ENCODE results near the gene KCNG1.

Gene KCNG1

DNA sequence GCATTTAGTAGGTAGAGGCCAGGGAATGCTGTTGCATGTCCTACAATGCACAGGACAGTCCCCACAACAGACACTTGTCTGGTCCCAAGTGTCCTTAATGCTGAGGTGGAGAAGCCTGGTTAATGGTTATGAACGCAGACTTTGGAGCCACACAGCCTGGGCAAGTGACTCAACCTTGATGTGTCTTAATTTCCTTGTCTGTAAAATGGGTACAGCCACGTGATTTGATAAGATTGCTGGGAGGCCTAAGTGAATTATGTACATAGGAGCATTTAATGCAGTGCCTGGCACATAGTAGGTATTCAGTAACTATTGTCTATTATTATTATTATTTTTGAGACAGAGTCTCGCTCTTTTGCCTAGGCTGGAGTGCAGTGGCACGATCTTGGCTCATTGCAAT, 11.4 kb downstream of the KCNG1 start:
- DNase-seq: no peak

DNA sequence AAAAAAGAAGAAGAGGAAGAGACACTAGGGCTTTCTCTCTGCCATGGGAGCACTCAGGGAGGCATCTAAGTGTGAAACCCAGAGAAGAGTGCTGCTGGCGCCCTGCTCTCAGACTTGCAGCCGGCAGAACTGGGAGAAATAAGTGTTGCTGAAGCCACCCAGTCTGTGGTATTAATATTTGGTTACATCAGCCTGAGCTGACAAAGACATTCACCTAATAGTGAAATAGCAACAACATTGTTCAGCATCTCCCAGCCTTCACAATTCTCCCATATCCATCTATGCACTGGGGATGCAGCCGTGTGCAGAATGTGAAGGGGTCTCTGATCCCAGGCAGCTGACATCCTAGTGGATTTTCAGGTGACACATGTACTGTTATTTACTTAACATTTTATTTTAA, 12.0 kb downstream of the KCNG1 start:
- no peak for DNase-seq

DNA sequence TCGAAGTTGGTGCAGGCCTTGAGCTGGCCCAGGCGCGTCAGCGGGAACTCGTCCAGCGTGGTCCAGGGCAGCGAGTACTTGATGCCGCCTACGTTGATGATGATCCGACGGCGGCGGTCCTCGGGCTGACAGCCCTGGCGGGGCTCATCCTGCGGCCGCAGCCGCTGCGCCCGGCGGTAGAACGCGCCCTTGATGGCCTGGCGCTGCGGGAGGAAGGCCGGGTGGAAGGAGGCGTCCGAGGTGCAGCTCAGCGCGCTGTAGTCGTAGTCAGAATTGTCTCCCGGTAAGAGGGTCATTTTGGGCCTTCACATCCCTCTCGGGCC, 12.9 kb downstream of the KCNG1 start:
- DNase-seq: no peak

DNA sequence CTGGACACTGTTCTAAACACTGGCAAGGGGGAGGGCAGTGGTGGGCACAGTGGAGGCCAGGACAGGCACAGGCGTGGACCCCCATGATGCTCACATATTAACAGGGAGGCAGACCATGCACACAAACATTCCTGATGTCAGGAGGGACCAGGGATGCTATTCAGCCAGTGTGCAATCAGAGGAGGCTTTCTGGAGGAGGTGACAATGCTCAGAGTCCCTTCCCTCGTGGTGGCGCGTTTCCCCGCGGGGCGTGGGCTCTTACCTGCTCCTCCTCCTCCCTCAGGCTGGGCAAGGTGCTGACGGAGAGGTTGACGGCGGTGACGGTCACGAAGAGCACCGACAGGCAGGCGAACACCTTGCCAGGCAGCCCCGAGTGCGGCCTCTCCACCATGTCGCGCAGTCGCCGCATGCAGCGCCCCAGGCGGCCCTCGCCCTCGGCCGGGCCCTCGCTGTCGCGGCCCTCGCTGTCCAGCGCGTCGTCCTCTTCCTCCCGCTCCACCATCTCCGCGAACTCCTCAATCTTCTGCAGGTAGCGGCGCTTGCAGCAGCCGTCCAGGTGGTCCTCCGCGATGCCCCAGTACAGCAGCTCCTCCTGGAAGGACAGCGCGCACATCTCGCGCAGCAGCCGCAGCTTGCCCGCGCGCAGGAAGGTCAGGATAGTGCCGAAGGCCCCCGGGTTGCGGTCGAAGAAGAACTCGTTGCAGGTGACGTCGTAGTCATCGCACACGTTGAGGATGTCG, 13.4 kb downstream of the KCNG1 start:
- no peak for DNase-seq

DNA sequence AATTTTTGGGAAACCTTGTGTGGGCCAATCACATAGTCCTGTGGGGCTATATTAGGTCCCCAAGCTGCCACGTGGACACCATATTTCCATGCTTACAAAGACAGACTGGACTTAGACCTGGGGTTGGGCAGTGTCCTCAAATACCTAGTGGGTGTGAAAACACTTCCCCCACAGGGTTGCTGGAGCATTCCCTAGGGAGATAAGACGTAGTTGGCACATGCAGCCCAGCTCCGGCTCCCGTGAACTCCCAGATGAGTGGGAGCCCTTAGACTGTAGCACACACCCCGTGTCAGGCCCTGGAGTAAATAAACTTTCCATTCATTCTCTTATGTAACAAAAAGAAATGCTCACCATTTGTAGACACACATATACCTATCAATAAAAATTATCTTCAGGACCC, 14.2 kb downstream of the KCNG1 start:
- no peak for DNase-seq

DNA sequence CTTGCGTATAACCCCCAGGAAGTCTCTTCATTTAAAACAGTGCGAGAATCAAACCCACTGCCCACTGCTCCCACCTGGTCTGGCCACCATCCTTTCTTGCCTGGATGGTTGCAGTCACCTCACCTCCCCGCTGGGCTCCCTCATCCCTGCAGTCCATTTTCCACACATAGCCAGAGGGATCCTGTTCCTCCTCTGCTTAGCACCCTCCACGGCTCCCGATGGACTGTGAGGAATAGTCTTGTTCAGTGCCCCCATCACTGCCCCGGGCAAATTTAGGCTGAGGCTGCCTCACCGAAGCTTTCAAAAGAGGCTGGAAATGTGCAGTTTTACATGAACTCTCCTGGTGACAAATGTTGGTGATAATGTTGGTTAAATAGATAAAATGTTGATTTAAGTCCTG, 17.7 kb downstream of the KCNG1 start:
- no peak for DNase-seq

DNA sequence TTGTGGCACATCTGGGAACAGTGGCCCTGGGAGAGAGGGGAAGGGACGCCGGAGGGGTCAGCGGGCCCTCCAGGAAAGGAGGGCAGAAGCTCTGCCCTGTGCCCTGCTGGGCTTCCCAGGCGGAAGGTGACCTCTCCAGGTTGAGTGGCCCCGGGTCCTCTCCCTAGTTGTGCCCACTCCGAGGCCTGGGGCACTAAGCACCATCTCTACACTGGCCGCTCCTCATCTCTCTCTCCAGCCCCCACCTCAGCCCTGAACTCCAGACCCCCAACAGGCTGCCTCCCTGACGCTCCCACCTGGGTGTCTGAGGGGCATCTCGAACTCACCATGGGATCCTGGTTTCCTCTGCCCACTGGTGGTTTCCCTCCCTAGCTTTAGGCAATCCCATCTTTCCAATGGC, 18.1 kb downstream of the KCNG1 start:
- DNase-seq: no peak

DNA sequence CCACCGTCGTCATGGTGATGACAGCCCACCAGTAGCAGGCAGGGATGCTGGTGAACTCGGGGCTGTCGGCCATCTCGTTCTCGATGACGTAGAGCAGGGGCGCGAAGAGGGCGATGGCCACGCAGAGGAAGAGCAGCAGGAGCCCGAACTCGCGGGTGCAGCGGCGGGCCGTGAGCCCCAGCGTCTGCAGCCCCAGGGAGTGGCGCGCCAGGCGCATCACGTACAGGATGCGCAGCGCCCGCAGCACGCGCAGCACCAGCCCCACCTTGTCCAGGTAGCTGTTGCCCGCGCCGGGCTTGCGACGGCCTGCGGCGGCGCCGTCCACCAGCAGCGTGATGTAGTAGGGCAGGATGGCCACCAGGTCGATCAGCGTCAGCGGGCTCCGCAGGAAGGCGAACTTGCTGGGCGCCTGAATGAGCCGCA, 18.6 kb downstream of the KCNG1 start:
- DNase-seq: no peak

DNA sequence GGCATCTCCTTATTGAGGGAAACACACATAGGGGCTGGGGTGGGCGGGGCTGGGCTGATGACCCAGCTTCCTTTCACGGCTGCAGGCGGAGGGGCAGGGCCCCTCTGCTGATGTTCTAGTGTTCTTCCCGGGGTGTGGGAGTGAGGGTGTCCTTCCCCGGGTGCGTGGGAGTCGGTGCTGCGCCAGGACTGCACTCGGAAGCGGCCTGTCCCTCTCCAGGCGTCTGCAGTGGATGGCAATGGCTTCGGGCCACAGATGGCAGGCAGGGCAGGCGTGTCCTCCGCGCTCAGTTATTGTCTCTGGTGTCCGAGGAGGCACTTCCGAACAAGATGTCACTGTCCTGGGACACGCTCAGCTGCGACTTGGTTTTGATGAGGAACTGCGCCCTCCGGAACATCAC, 19.2 kb downstream of the KCNG1 start:
- DNase-seq: no peak

DNA sequence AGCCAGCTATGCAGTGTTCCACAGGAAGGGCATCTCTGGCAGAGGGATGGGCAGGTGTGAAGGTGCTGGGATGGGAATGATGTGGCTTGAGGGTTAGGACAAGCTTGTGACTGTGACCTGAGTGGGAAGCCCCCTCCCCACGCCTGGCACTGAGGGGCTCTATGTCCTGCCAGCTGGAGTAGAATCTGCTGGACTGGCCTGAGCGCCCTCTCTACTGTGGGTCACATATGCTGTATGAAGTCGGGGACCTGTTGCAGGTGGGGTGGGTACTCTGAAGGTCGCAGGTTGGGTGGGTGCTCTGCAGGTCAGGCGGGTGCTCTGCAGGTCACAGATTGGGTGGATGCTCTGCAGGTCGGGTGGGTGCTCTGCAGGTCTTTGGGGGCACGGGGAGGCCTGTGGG, 20.3 kb downstream of the KCNG1 start:
- no peak for DNase-seq

DNA sequence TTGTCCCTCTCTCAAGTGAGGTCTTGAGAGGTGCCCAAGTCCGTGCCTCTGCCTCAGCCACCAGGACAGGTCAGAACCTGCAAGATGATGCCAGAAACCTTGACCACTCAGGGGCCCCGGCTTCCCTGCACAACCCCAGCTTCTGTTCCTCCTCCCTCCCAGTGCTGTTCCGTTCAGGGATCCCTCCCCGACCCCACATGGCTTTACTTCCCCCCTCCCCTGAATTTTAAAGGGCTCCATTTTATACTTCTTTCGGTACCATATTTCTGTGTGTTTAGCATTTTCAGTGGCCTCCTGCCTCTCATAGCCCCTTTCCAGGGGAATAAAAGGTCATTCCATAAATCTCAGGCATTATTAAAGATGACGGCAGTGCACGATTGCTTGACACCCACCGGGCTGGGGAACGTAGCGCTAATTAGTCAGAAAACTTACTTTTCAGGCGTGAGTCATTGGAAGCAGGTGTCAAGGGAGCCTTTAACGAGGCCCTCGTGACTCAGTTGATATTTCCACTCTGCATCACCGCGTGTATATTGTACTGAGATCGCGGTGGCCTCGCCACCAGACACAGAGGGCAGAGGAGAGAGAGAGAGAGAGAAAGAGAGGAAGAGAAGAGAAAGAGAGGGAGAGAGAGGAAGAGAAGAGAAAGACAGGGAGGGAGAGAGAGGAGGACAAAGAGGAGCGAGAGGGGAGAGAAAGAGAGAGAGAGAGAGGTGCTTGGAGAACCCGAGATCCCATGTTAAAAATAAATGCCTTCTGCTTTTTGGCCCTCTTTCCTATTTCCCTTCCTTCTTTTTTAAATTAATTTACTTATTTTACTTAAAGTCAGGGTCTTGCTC, 21.3 kb downstream of the KCNG1 start:
- no peak for DNase-seq

DNA sequence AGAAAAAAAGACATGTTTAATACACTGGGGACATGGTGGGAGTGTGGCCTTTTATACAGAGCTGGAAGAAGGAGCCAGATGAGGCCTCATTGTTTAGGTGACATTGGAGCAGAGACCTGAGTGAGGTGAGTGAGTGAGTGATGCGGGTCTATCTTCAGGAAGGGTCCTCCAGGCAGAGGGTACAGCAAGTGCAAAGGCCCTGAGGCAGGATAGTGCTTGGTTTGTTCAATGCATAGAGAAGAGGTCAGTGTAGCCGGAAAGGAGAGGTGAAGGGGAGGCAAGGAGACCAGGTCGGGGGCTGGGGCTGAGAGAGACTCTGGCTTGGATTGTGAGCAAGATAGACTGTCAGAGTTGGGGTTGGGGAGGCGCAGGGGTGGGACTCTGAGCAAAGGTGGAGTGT, 23.6 kb downstream of the KCNG1 start:
- DNase-seq: no peak

DNA sequence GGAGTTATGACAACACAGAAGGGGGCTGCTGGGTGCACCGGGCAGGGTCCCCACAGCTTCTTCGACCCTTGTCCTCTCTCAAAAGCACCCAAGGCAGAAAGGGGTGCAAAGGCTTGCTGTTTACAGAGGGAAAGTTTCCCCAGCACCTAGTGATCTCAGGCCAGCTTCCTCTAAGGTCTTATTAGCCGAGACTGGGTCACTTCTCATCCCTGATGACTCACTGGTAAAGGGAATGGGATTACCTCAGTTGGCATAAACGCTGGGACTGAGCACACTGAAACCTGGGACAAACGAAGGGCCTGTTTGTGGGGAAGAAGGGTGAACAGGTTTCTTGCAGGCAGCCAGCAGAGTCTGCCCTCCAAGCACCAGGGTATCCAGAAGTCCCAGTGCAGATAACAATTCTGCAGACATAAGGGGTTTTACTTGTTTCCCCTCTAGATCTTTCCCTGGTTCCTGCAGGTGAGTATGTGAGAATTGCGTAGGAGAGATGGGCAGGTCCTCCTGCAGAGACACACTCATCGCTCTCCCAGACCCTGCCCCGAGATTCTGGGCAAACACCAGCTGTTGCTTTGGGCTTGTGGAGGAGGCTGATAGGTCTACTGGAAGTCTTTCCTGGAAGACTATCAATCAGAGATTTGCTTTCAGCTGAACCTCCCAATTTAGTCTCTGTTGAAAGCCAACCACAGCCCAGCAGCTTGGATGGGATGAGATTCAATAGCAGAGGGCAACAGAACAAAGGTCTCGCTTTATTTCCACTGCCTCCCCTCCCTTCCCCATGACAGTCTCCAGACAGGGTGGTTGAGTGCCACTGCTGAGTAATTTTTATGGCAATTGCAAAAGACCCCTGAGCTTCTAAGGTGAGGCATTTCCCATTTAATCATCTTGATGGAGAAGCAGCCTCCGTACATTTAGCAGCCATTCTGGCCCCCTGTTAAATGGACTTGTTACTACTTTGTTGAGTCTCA, 25.7 kb downstream of the KCNG1 start:
- DNase-seq: no peak

DNA sequence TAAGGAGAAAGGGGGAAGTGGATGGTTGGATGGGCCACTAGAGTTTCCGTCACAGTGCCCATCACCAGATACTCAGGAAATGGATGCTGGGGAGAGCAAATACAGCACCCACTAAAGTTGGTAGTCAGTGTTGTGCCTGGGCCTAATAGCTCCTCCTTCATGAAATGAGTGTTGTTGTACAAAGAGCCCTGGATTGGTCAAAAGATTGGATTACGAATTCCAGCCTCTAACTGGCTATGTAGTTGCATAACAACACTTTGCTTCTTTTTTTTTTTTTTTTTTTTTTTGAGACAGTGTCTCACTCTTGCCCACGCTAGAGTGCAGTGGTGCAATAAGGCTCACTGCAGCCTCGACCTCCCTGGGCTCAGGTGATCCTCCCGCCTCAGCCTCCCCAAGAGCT, 27.4 kb downstream of the KCNG1 start:
- DNase-seq: no peak

DNA sequence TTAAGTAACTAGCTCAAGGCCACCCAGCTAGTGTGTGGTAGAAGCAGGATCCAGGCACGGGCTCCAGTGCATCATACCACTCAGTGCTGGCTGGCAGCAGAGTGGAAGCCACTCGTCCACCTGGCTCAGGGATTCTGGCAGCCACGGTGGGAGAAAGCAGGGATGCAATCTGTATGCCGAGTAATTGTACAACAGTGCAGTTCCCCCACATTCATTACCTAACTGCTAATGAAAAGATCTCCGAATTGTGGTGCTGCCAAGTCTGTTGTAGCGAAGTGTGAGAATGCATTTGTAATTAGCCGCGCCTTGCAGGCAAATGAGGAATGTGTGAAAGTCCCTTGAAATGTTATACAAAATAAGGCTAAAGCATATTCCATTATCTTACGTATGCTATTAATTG, 29.0 kb downstream of the KCNG1 start:
- DNase-seq: no peak

DNA sequence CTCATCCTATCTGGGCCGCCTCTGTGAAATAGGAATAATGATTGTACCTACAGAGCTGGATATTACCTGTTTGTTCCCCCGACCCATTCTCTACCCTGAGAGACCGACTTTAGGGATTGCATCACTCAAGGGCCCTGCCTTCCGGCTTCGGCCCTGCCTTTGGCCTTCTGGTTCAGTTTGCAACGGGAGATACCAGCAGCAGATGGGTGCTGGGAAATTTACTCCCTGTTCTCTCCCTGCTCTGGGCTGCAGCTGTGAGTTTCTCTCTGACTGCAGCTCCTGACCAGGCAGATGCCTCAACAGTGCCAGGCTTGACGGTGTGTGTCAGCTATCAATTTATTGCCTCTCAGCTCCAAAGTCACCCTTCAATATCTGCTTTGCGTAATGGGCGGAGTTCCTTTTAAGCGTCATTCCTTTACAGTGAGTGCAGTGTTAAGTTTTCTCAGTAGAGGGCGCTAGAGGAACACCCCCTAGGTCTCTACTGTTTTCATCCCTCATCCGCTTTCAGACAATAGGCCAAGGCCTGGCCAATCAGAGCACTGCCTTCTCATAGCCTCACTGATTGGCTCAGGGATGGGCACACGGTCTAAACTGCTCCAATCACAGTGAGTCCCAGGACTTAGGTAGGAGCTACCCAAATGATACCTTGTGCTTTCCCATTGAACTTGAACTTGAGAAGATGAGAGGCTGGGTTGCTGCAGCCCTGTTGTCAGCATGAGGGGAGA, 30.0 kb downstream of the KCNG1 start:
- peak; percentile 59 for DNase-seq

DNA sequence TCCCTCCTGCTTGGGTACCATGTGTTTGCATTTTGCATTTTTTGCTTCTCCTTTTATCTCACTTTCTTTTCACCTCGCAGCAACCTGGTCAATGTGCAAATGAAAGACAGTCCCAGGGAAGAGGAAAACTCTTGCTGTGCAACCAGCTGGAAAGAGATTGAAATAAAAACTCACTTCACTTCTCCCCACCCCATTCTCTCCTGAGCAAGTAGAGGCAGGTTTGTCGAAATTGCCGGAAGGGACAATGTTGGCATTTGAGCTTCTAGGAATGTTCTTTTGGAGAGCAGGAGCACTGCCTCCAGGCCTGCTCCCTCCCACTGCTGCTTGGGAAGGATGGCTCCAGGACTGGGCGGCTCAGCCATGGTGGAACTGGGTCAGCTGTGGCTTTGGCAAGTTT, 30.6 kb downstream of the KCNG1 start:
- no peak for DNase-seq

DNA sequence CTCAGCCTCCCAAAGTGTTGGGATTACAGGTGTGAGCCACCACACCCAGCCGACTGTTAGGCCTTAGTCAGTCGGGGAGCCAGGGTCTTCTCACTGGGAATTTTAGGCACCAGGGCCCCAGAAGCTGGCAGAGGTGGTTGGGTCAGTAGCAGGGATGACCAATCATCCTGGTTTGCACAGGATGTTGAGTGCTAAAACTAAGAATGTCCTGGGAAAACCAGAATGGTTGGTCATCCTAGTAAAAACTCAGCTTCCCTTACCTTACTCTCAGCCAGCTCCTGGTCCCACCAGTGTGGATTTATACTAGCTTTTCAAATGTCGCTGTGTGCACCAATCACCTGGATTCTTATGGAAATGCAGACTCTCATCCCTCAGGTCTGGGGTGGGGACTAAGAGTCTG, 31.8 kb downstream of the KCNG1 start:
- no peak for DNase-seq

DNA sequence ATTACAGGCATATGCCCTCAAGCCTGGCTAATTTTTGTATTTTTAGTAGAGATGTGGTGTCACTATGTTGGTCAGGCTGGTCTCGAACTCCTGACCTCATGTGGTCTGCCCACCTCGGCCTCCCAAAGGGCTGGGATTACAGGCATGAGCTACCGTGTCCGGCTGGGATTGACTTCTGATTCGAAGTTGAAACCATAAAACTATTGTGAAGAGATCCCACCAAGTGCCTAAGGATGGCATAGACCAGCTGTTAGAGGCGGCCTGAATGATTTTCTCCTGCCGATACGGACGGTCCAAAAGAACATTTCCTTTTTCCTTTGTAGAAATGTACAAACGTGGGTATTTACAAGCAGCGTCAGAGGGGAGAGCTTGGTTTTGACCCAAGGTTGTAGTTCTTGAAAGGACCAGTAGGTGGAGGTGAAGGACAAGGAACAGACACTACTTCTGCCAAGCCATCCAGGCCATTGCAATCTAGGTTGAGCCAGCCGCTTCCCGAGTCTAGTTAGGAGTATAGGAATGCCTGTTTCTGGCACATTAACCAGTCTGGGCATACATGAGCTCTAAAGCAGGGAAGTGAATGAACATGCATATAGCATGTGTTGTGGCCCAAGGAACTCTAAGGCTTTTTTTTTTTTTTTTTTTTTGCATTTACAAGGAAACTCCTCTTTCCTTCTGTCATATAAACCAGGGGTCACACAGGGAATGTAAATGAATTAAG, 35.3 kb downstream of the KCNG1 start:
- DNase-seq: peak; percentile 77

DNA sequence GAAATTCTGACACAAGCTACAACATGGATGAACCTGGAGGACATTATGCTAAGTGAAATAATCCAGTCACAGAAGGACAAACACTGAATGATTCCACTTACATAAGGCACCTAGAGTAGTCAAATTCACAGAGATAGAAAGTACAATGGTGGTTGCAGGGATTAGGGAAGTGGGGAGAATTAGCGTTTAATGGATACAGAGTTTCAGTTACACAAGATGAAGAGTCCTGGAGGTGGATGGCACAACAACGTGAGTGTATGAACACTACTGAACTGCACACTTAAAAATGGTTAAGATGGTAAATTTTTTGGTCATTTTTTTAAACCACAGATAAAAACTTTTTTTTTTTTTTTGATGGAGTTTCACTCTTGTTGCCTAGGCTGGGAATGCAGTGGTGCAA, 39.6 kb downstream of the KCNG1 start:
- no peak for DNase-seq

DNA sequence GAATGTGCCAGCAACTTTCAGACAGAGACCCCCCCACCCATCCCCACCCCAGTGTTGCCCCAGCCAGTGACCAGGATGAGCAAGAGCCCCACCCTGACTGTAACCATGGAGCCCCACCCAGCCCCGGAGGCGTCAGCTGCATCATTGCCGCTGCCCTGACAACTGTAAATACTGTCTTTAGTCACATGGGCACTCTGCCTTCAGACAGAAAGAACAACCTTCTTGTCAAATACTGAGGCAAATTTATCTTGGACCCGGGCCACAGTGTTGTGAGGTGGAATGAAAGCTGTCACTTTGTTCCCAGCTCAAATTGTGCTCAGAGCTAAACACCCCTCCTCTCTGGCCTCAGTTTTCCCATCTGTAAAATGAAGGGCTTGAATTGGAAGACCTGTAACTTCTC, 40.5 kb downstream of the KCNG1 start:
- DNase-seq: no peak

DNA sequence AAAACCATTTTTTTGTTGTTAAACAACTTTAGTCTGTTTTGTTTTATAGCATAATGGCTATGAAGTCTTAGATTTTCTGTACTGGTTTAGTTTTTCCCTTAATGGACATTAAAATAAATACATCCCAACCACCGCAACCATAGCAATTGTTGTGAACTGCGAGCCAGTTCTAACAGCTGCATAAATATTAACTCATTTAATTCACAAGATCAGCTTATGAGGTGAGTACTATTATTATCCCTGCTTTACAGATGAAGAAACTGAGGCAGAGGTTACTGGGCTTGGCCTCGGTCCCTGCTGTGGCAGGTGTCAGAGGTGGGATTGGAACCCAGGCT, 41.2 kb downstream of the KCNG1 start:
- DNase-seq: no peak
